HepG2 (cell line): ENCODE data around the gene ARPC3. TPM values are rescaled to one million over a fixed set of nuclear protein-coding genes. Genes with fewer than 3 reads are reported as not detected.

Source experiments
- FOXP4 ChIP-seq: sonication (generic); formaldehyde crosslinking; IDR thresholded peaks from 2 replicates; pipeline ENCODE4 v1.4.0; 2020; ENCODE audit warnings: missing genetic modification reagents
- GATA4 ChIP-seq: sonication (generic); IDR thresholded peaks from 2 replicates; pipeline ENCODE4 v1.6.1; 2016; ENCODE audit warnings: antibody characterized with exemption, low read depth, borderline replicate concordance
- HMG20A ChIP-seq: IDR thresholded peaks from 2 replicates; pipeline ENCODE4 v1.6.1; 2016; ENCODE audit warnings: borderline replicate concordance
- HNRNPL ChIP-seq: fragments of 200-400 bp; formaldehyde crosslinking; IDR thresholded peaks from 2 replicates; pipeline ENCODE4 v1.6.1; 2017; ENCODE audit warnings: mild to moderate bottlenecking, low read depth, low read length
- KMT2B ChIP-seq: IDR thresholded peaks from 2 replicates; pipeline ENCODE4 v1.6.1; 2016; ENCODE audit warnings: missing genetic modification reagents, missing compliant biosample characterization
- NBN ChIP-seq: fragments of 450-650 bp; conservative IDR thresholded peaks from 2 replicates; pipeline ENCODE4 v1.6.1; 2017
- NFKBIZ ChIP-seq: IDR thresholded peaks from 2 replicates; pipeline ENCODE4 v1.6.1; 2018; ENCODE audit warnings: missing genetic modification reagents, missing compliant biosample characterization
- PHF8 ChIP-seq: sonication (generic); formaldehyde crosslinking; IDR thresholded peaks from 2 replicates; pipeline ENCODE4 v1.5.0; 2020; ENCODE audit warnings: missing genetic modification reagents
- POGK ChIP-seq: sonication (generic); formaldehyde crosslinking; conservative IDR thresholded peaks from 2 replicates; pipeline ENCODE4 v1.8.0; 2022; ENCODE audit warnings: mild to moderate bottlenecking, moderate library complexity, missing genetic modification reagents
- RORA ChIP-seq: sonication (generic); formaldehyde crosslinking; IDR thresholded peaks from 2 replicates; pipeline ENCODE4 v1.5.0; 2020; ENCODE audit warnings: mild to moderate bottlenecking, missing genetic modification reagents, moderate library complexity
- TBL1XR1 ChIP-seq: fragments of 150-350 bp; IDR thresholded peaks from 2 replicates; pipeline ENCODE4 v1.6.1; 2014; ENCODE audit warnings: borderline replicate concordance, low read length; ENCODE audit not compliant: partially characterized antibody
- THAP7 ChIP-seq: sonication (generic); formaldehyde crosslinking; IDR thresholded peaks from 2 replicates; pipeline ENCODE4 v1.8.1; 2023; ENCODE audit warnings: mild to moderate bottlenecking, missing genetic modification reagents
- TRAFD1 ChIP-seq: sonication (generic); formaldehyde crosslinking; IDR thresholded peaks from 2 replicates; pipeline ENCODE4 v1.5.1; 2020; ENCODE audit warnings: missing genetic modification reagents, mild to moderate bottlenecking, borderline replicate concordance
- ZBTB26 ChIP-seq: IDR thresholded peaks from 2 replicates; pipeline ENCODE4 v1.6.1; 2016; ENCODE audit warnings: missing compliant biosample characterization, missing genetic modification reagents, borderline replicate concordance
- ZNF275 ChIP-seq: sonication (generic); formaldehyde crosslinking; IDR thresholded peaks from 2 replicates; pipeline ENCODE4 v1.8.0; 2022; ENCODE audit warnings: missing genetic modification reagents, mild to moderate bottlenecking, inconsistent platforms, borderline replicate concordance
- ZNF576 ChIP-seq: sonication (generic); formaldehyde crosslinking; IDR thresholded peaks from 2 replicates; pipeline ENCODE4 v1.4.0; 2020; ENCODE audit warnings: mild to moderate bottlenecking, missing genetic modification reagents
- ZNF766 ChIP-seq: sonication (generic); formaldehyde crosslinking; IDR thresholded peaks from 2 replicates; pipeline ENCODE4 v1.5.0; 2020; ENCODE audit warnings: missing genetic modification reagents, borderline replicate concordance
- ZNF879 ChIP-seq: sonication (generic); formaldehyde crosslinking; IDR thresholded peaks from 2 replicates; pipeline ENCODE4 v1.8.1; 2023; ENCODE audit warnings: missing genetic modification reagents
- ZNF891 ChIP-seq: sonication (generic); formaldehyde crosslinking; IDR thresholded peaks from 2 replicates; pipeline ENCODE4 v1.5.0; 2020; ENCODE audit warnings: mild to moderate bottlenecking, missing genetic modification reagents
- polyA plus RNA-seq, 8 experiments: library from polyadenylated mRNA; depleted of rRNA in 3 of 8; stranded (reverse) in 7 of 8; unstranded in 1 of 8; fragments of >200 nt; fragmentation: Illumina TruSeq in 4 of 8; extraction: Trizol in 4 of 8; gene quantifications; 2 replicates each; pipeline versions ENCODE4 v1.2.1 to v1.2.3, GENCODE V29; 2011 to 2016; ENCODE audit warnings: low read depth in 4 of 8, missing spikeins in 1 of 8, mixed read lengths in 1 of 8; ENCODE audit not compliant: insufficient read depth in 1 of 8
- total RNA-seq, 5 experiments: library from RNA; depleted of rRNA; stranded (reverse); fragments of >200 nt; fragmentation: Illumina TruSeq; extraction: Trizol; gene quantifications; 2 replicates each; pipeline ENCODE4 v1.2.3, GENCODE V29; 2016; ENCODE audit warnings: low read depth in 1 of 5

Gene ARPC3
- total and polyA plus RNA-seq, 2 of the 13 experiments (the other 11 are each of a cell fraction or from before 2014, with no cell fraction given) = 32.7 to 234 TPM

GRCh38 chr12:110403146-110403975 lies 46.8 kb downstream of the ARPC3 start, which contains the start of gene ANAPC7 (continued):
- 0 out of 2 replicates have a peak, but pooled peaks have one; percentile 10 for TF ChIP-seq TRAFD1
- TF ChIP-seq GATA4 = no peak
- no peak for TF ChIP-seq FOXP4 (CRISPR knock-in tag)
- TF ChIP-seq HNRNPL = no peak
- peak; percentile 74 for TF ChIP-seq KMT2B (CRISPR knock-in tag)
- TF ChIP-seq ZNF879 (CRISPR knock-in tag) = no peak
- peak; percentile 69; the same call in 1 of the 2 replicates for TF ChIP-seq ZNF766 (CRISPR knock-in tag)
- peak; percentile 91; the same call in 1 of the 2 replicates for TF ChIP-seq ZNF891
- no peak for TF ChIP-seq NFKBIZ
- no peak for TF ChIP-seq NBN
- TF ChIP-seq POGK (CRISPR knock-in tag) = peak; percentile 36; the same call in 1 of the 2 replicates
- TF ChIP-seq TBL1XR1 = peak; percentile 34
- TF ChIP-seq PHF8 (CRISPR knock-in tag) = peak; percentile 90
- no peak for TF ChIP-seq THAP7
- no peak for TF ChIP-seq ZNF576 (CRISPR knock-in tag)
- TF ChIP-seq RORA = no peak
- TF ChIP-seq HMG20A (CRISPR knock-in tag) = no peak
- 0 out of 2 replicates have a peak, but pooled peaks have one; percentile 38 for TF ChIP-seq ZNF275
- 0 out of 2 replicates have a peak, but pooled peaks have one; percentile 59 for TF ChIP-seq ZBTB26 (CRISPR knock-in tag)
